ENCODE results near the gene YIF1A.

GRCh38 chr11:66275396-66275795 is 13.5 kb downstream of the YIF1A start:
- TF ChIP-seq, protein P1, sequence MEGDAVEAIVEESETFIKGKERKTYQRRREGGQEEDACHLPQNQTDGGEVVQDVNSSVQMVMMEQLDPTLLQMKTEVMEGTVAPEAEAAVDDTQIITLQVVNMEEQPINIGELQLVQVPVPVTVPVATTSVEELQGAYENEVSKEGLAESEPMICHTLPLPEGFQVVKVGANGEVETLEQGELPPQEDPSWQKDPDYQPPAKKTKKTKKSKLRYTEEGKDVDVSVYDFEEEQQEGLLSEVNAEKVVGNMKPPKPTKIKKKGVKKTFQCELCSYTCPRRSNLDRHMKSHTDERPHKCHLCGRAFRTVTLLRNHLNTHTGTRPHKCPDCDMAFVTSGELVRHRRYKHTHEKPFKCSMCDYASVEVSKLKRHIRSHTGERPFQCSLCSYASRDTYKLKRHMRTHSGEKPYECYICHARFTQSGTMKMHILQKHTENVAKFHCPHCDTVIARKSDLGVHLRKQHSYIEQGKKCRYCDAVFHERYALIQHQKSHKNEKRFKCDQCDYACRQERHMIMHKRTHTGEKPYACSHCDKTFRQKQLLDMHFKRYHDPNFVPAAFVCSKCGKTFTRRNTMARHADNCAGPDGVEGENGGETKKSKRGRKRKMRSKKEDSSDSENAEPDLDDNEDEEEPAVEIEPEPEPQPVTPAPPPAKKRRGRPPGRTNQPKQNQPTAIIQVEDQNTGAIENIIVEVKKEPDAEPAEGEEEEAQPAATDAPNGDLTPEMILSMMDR (IDR thresholded peaks at IDR 0.05; ENCODE audit: low read depth, low read length) = no peak
- no peak for TF ChIP-seq EZH2phosphoT487 (IDR thresholded peaks at IDR 0.05; ENCODE audit: low read depth)

Data from OCI-LY3 (cell line).